Measurements from ENCODE around the gene PRMT7. TPM values are rescaled to one million over a fixed set of nuclear protein-coding genes. Genes with fewer than 3 reads are reported as not detected.

PRMT7 gene
- total and polyA plus RNA-seq, 2 of the 8 experiments (the other 6 are each of a cell fraction or from before 2014, with no cell fraction given) = 48.2 to 49.3 TPM

- TF ChIP-seq, protein P1, sequence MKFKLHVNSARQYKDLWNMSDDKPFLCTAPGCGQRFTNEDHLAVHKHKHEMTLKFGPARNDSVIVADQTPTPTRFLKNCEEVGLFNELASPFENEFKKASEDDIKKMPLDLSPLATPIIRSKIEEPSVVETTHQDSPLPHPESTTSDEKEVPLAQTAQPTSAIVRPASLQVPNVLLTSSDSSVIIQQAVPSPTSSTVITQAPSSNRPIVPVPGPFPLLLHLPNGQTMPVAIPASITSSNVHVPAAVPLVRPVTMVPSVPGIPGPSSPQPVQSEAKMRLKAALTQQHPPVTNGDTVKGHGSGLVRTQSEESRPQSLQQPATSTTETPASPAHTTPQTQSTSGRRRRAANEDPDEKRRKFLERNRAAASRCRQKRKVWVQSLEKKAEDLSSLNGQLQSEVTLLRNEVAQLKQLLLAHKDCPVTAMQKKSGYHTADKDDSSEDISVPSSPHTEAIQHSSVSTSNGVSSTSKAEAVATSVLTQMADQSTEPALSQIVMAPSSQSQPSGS (IDR thresholded peaks at IDR 0.05; ENCODE audit: low read length) = no peak
- TF ChIP-seq RNF2 (IDR thresholded peaks at IDR 0.05; ENCODE audit: borderline replicate concordance, low read depth, low read length, missing control alignments, poor library complexity, severe bottlenecking) (no peak), ZNF274 (IDR thresholded peaks at IDR 0.05; ENCODE audit: borderline replicate concordance, extremely low read depth, low read length) (no peak)
Measured at GRCh38 chr16:68264128-68265077, 46.4 kb upstream of the PRMT7 start, which contains the start of gene SLC7A6 (continued).
